K562 (cell line): ENCODE results near the gene SON. TPM values are rescaled to one million over a fixed set of nuclear protein-coding genes. Genes with fewer than 3 reads are reported as not detected.

Source experiments
- ATAC-seq: fragments of 200-7000 bp; cut with Tn5 transposase; 3 replicates; pipeline ENCODE4 v1.9.1; 2020; ENCODE audit warnings: moderate library complexity
- BruUV-seq: library from RNA; stranded (reverse); fragments of 400-500 nt; replicated peaks from 2 replicates; lab custom pipeline; 2021; lab: Mats Ljungman, UMichigan
- CTCF ChIA-PET: fragments of 300-600 bp; formaldehyde crosslinking; extraction: SDS; loops from one replicate; lab custom pipeline; 2021; ENCODE audit warnings: low intra/inter-chr PET ratio; lab: Yijun Ruan, JAX
- POLR2A ChIA-PET: fragments of 300-600, 350-650 bp; sonication (Branson Sonifier 250); formaldehyde crosslinking; extraction: SDS; loops from one replicate; lab custom pipeline; 2021; ENCODE audit warnings: antibody characterized with exemption, inconsistent platforms; lab: Yijun Ruan, JAX
- DNase-seq, 4 experiments: peaks; one replicate each; pipeline versions ENCODE4 v3.0.0 to v3.0.0-alpha.2; 2011 to 2018; ENCODE audit warnings: low spot score in 3 of 4, mixed read lengths in 3 of 4; ENCODE audit errors: extremely low read depth in 1 of 4
- FAIRE-seq: peaks from 2 replicates; lab custom pipeline; 2011; peaks lifted over from hg19 to GRCh38; lab: Jason Lieb, UNC
- H2AFZ ChIP-seq: 2 replicates; pipeline ENCODE4 v1.6.0; 2011; ENCODE audit warnings: low read depth, low read length, control low read depth, inconsistent platforms
- H3K27ac ChIP-seq: fragments of 200-600 bp; 3 replicates; pipeline ENCODE4 v1.8.0; 2011; ENCODE audit warnings: low read depth, mild to moderate bottlenecking, control low read depth, inconsistent platforms, low read length, moderate library complexity, mixed read lengths; ENCODE audit errors: extremely low read depth
- H3K27me3 ChIP-seq, 2 experiments: fragments of 300-600 bp in 1 of 2; 2 replicates in 1 of 2; 3 replicates in 1 of 2; pipeline versions ENCODE4 v1.6.0 to v1.8.0; 2011; ENCODE audit warnings: inconsistent platforms in 2 of 2, low read length in 2 of 2, mild to moderate bottlenecking in 1 of 2, mixed read lengths in 1 of 2, moderate library complexity in 1 of 2; ENCODE audit not compliant: control insufficient read depth in 2 of 2, insufficient read depth in 2 of 2
- H3K36me3 ChIP-seq: fragments of 300-600 bp; 3 replicates; pipeline ENCODE4 v1.8.0; 2011; ENCODE audit warnings: mild to moderate bottlenecking, low read length, inconsistent platforms; ENCODE audit not compliant: control insufficient read depth, insufficient read depth
- H3K4me1 ChIP-seq, 2 experiments: fragments of 200-600 bp in 1 of 2; replicated peaks in 1 of 2; 2 replicates in 1 of 2; 3 replicates in 1 of 2; pipeline versions ENCODE4 v1.5.1 to v1.8.0; 2011; ENCODE audit warnings: inconsistent platforms in 2 of 2, low read length in 2 of 2, mild to moderate bottlenecking in 1 of 2, mixed read lengths in 1 of 2, moderate library complexity in 1 of 2; ENCODE audit not compliant: control insufficient read depth in 2 of 2, insufficient read depth in 2 of 2
- H3K4me2 ChIP-seq: 2 replicates; pipeline ENCODE4 v1.6.1; 2011; ENCODE audit warnings: low read length, control low read depth, inconsistent platforms, mixed read lengths; ENCODE audit not compliant: insufficient read depth
- H3K4me3 ChIP-seq: fragments of 200-600 bp; sonication (generic), shearing (Covaris generic); 2 replicates; pipeline ENCODE4 v1.5.1; 2016; ENCODE audit warnings: control low read depth, inconsistent platforms
- H3K79me2 ChIP-seq: fragments of 200-600 bp; 3 replicates; pipeline ENCODE4 v1.8.0; 2011; ENCODE audit warnings: low read length, inconsistent platforms; ENCODE audit not compliant: control insufficient read depth, insufficient read depth
- H3K9ac ChIP-seq, 2 experiments: 2 replicates each; pipeline versions ENCODE4 v1.6.0 to v1.6.1; 2011; ENCODE audit warnings: low read depth in 2 of 2, low read length in 2 of 2, control low read depth in 1 of 2, inconsistent platforms in 1 of 2, mild to moderate bottlenecking in 1 of 2, mixed read lengths in 1 of 2; ENCODE audit not compliant: insufficient read depth in 1 of 2
- H3K9me1 ChIP-seq: one replicate; pipeline ENCODE4 v1.6.0; 2011; ENCODE audit warnings: inconsistent platforms, mild to moderate bottlenecking, low read length, moderate library complexity; ENCODE audit not compliant: control insufficient read depth, insufficient read depth
- H3K9me3 ChIP-seq: replicated peaks from 2 replicates; pipeline ENCODE4 v1.5.1; 2011; ENCODE audit warnings: low read depth, low read length, inconsistent platforms; ENCODE audit not compliant: control insufficient read depth, insufficient read depth
- H4K20me1 ChIP-seq: replicated peaks from 2 replicates; pipeline ENCODE4 v1.6.1; 2011; ENCODE audit warnings: low read length, inconsistent platforms, mixed read lengths; ENCODE audit not compliant: control insufficient read depth, insufficient read depth
- ARHGAP35 ChIP-seq: fragments of 450-650 bp; IDR thresholded peaks from 2 replicates; pipeline ENCODE4 v1.6.1; 2018; ENCODE audit not compliant: partially characterized antibody
- CHD2 ChIP-seq: IDR thresholded peaks from 2 replicates; pipeline ENCODE4 v1.6.1; 2011; ENCODE audit warnings: low read depth, low read length
- EZH2 ChIP-seq: IDR thresholded peaks from 2 replicates; pipeline ENCODE4 v1.6.1; 2012; ENCODE audit warnings: low read depth, mild to moderate bottlenecking, inconsistent platforms, low read length, borderline replicate concordance
- KLF16 ChIP-seq: IDR thresholded peaks from 2 replicates; pipeline ENCODE4 v1.6.1; 2016; ENCODE audit warnings: antibody characterized with exemption
- POLR2A ChIP-seq: fragments of 450-650 bp; conservative IDR thresholded peaks from 2 replicates; pipeline ENCODE4 v1.6.1; 2016
- POLR2B ChIP-seq: fragments of 450-650 bp; IDR thresholded peaks from 2 replicates; pipeline ENCODE4 v1.6.1; 2018; ENCODE audit warnings: low read depth; ENCODE audit not compliant: partially characterized antibody
- ZKSCAN8 ChIP-seq: fragments of 200-800 bp; sonication (Bioruptor generic); IDR thresholded peaks from 2 replicates; pipeline ENCODE4 v1.6.1; 2016; ENCODE audit warnings: missing genetic modification characterization, missing compliant biosample characterization
- ZNF165 ChIP-seq: fragments of 250-450 bp; sonication (Bioruptor Pico); IDR thresholded peaks from 2 replicates; pipeline ENCODE4 v1.4.0; 2020; ENCODE audit warnings: borderline replicate concordance
- WGBS: fragments of 100-300 bp; shearing (Covaris generic); methylation state at CpG from one replicate; pipeline ENCODE4 v1.1.6; 2016; ENCODE audit warnings: low coverage, mixed read lengths; ENCODE audit not compliant: insufficient coverage; ENCODE audit errors: missing lambda C conversion rate; 5-methylcytosine and 5-hydroxymethylcytosine counted together
- in situ Hi-C: fragments of 300-500 bp; cut with MboI; formaldehyde crosslinking; loops from 4 replicates; pipeline ENCODE4 v1.15.0; 2018; ENCODE audit warnings: inconsistent platforms, mixed read lengths
- intact Hi-C: fragments of 100-400 bp; cut with micrococcal nuclease; formaldehyde crosslinking; loops from 2 replicates; pipeline ENCODE4 v1.14.2; 2022
- polyA plus RNA-seq, 8 experiments: library from polyadenylated mRNA; depleted of rRNA in 4 of 8; stranded (reverse) in 5 of 8; unstranded in 3 of 8; fragments of >200 nt; fragmentation: Nextera tagmentation in 2 of 8; fragmentation: Illumina TruSeq in 1 of 8; extraction: Ambion mirVana in 2 of 8; extraction: Trizol in 1 of 8; gene quantifications; 2 replicates each; pipeline versions ENCODE4 v1.2.1 to v1.2.3, GENCODE V29; 2011 to 2014; ENCODE audit warnings: inconsistent platforms in 1 of 8, missing spikeins in 1 of 8
- total RNA-seq, 7 experiments: library from RNA; depleted of rRNA in 6 of 7; stranded (reverse); fragments of >200 nt in 6 of 7; fragmentation: Illumina TruSeq in 2 of 7; extraction: Trizol in 2 of 7; gene quantifications; 2 replicates each; pipeline versions ENCODE4 v1.2.1 to v1.2.3, GENCODE V29; 2011 to 2021; ENCODE audit warnings: low replicate concordance in 1 of 7
- TF ChIP-seq, protein P1 (sequence below), 2 experiments: IDR thresholded peaks; 2 replicates each; pipeline ENCODE4 v1.6.1; 2012; ENCODE audit warnings: improper control_type of control experiment in 2 of 2, low read depth in 2 of 2, low read length in 2 of 2, borderline replicate concordance in 1 of 2

Gene SON
- total and polyA plus RNA-seq, 9 of the 15 experiments (the other 6 are each of a cell fraction or from before 2014, with no cell fraction given): 105 to 742 (median 187) TPM

DNA sequence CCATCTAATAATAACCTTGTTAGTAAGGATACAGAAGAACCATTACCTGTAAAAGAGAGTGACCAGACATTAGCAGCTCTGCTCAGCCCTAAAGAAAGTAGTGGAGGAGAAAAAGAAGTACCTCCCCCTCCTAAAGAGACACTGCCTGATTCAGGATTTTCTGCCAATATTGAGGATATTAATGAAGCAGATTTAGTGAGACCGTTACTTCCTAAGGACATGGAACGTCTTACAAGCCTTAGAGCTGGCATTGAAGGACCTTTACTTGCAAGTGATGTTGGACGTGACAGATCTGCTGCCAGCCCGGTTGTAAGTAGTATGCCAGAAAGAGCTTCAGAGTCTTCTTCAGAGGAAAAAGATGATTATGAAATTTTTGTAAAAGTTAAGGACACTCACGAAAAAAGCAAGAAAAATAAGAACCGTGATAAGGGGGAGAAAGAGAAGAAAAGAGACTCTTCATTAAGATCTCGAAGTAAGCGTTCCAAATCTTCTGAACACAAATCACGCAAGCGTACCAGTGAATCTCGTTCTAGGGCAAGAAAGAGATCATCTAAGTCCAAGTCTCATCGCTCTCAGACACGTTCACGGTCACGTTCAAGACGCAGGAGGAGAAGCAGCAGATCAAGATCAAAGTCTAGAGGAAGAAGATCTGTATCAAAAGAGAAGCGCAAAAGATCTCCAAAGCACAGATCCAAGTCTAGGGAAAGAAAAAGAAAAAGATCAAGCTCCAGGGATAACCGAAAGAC is 11.6 kb downstream of the SON start:
- ATAC-seq: no peak; the same call in 2 of the 3 replicates
- Histone ChIP-seq H3K4me1 (peaks cover 0 to 9% of the 10 kb centered on the region in 2 experiments; a peak in 1 of 5 replicates), H3K9ac (no peak overlapping the region), H2AFZ (no peak overlapping the region), H3K9me1 (no peaks in the 10 kb centered on the region), H3K4me2 (no peak overlapping the region), H3K27me3 (no peaks in the 10 kb centered on the region), H3K9me3 (peaks cover 31% of the 10 kb centered on the region), H3K4me3 (no peak overlapping the region), H3K36me3 (peaks cover 97% of the 10 kb centered on the region), H4K20me1 (0 out of 2 replicates have a peak, but pooled peaks cover 4% of the 10 kb centered on the region), H3K79me2 (peaks cover 97% of the 10 kb centered on the region), H3K27ac (no peak overlapping the region)
- no peak for DNase-seq
- ChIA-PET CTCF (no interaction called here), POLR2A (interaction anchor here (0.6 to 10.6 kb wide), 3 partner anchors 10 to 711 kb away, joined by 3 to 130 read pairs (median 99); partner anchors contain the start of genes GART and SON)
- no peak for FAIRE-seq
- TF ChIP-seq POLR2B (peak; percentile 58), KLF16 (0 out of 2 replicates have a peak, but pooled peaks have one; percentile 44), POLR2A (0 out of 2 replicates have a peak, but pooled peaks have one; percentile 53), ZKSCAN8 (CRISPR knock-in tag) (no peak)
- BruUV-seq: no TSS peak
- intact Hi-C loops (no loop called here), in situ Hi-C loops (no loop called here)
- WGBS: 95% methylated on average over 18 of the region's 18 CpGs

DNA sequence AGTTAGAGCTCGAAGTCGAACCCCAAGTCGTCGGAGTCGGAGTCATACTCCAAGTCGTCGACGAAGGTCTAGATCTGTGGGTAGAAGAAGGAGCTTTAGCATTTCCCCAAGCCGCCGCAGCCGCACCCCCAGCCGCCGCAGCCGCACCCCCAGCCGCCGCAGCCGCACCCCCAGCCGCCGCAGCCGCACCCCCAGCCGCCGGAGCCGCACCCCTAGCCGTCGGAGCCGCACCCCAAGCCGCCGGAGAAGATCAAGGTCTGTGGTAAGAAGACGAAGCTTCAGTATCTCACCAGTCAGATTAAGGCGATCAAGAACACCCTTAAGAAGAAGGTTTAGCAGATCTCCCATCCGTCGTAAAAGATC is 12.1 kb downstream of the SON start:
- intact Hi-C loops (no loop called here), in situ Hi-C loops (no loop called here)
- whole genome bisulfite sequencing: 98% methylated on average over 12 of the region's 32 CpGs
- BruUV-seq: no TSS peak
- ChIA-PET CTCF (no interaction called here), POLR2A (interaction anchor here (8.0 to 10.6 kb wide), 2 partner anchors 11 to 14 kb away, joined by 99 to 130 read pairs; partner anchors contain the start of genes GART and SON)
- DNase-seq: no peak
- Histone ChIP-seq H2AFZ (no peak overlapping the region), H3K9me3 (peaks cover 31% of the 10 kb centered on the region), H3K9me1 (no peaks in the 10 kb centered on the region), H3K4me2 (no peak overlapping the region), H3K27ac (no peak overlapping the region), H3K36me3 (peaks cover 97% of the 10 kb centered on the region), H3K9ac (no peak overlapping the region), H3K27me3 (no peaks in the 10 kb centered on the region), H3K79me2 (peaks cover 96% of the 10 kb centered on the region), H3K4me1 (peaks cover 0 to 9% of the 10 kb centered on the region in 2 experiments; a peak in 1 of 5 replicates), H4K20me1 (0 out of 2 replicates have a peak, but pooled peaks cover 4% of the 10 kb centered on the region), H3K4me3 (no peak overlapping the region)
- FAIRE-seq: no peak
- no peak for ATAC-seq
- TF ChIP-seq CHD2: no peak
- TF ChIP-seq ZNF165 (CRISPR knock-in tag): no peak
- TF ChIP-seq, protein P1, sequence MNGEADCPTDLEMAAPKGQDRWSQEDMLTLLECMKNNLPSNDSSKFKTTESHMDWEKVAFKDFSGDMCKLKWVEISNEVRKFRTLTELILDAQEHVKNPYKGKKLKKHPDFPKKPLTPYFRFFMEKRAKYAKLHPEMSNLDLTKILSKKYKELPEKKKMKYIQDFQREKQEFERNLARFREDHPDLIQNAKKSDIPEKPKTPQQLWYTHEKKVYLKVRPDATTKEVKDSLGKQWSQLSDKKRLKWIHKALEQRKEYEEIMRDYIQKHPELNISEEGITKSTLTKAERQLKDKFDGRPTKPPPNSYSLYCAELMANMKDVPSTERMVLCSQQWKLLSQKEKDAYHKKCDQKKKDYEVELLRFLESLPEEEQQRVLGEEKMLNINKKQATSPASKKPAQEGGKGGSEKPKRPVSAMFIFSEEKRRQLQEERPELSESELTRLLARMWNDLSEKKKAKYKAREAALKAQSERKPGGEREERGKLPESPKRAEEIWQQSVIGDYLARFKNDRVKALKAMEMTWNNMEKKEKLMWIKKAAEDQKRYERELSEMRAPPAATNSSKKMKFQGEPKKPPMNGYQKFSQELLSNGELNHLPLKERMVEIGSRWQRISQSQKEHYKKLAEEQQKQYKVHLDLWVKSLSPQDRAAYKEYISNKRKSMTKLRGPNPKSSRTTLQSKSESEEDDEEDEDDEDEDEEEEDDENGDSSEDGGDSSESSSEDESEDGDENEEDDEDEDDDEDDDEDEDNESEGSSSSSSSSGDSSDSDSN (IDR thresholded peaks at IDR 0.05; ENCODE audit: borderline replicate concordance in 1 of 2, low read depth in 2 of 2, low read length in 2 of 2): no peak
- TF ChIP-seq ARHGAP35: no peak
- TF ChIP-seq EZH2: no peak
